GM15510 (cell line): ENCODE measurements around the gene CCDC141.

Experiments used
- POLR2A ChIP-seq: IDR thresholded peaks from 3 replicates; pipeline ENCODE4 v1.6.1; 2011; ENCODE audit warnings: borderline replicate concordance; ENCODE audit not compliant: insufficient read length; ENCODE audit errors: extremely low read depth

Gene CCDC141

GRCh38 chr2:178807227-178808008, 242.5 kb downstream of the CCDC141 start, which contains the start of gene TTN:
Gene TTN (minus strand): TSS chr2:178807423. CDS start chr2:178804642, 2,781 bp downstream.
- no peak for TF ChIP-seq POLR2A

GRCh38 chr2:178806543-178806942, 243.4 kb downstream of the CCDC141 start:
- TF ChIP-seq POLR2A: no peak

GRCh38 chr2:178805457-178805856, 244.5 kb downstream of the CCDC141 start:
- TF ChIP-seq POLR2A: no peak

GRCh38 chr2:178804791-178805190, 245.1 kb downstream of the CCDC141 start:
- TF ChIP-seq POLR2A: no peak

- no peak for TF ChIP-seq POLR2A
Measured at GRCh38 chr2:178800510-178800909, 249.4 kb downstream of the CCDC141 start.

- no peak for TF ChIP-seq POLR2A
Measured at GRCh38 chr2:178799305-178799704, 250.6 kb downstream of the CCDC141 start.

- no peak for TF ChIP-seq POLR2A
Measured at GRCh38 chr2:178796079-178796677, 253.8 kb downstream of the CCDC141 start.

- TF ChIP-seq POLR2A: no peak
Measured at GRCh38 chr2:178787934-178788333, 262.0 kb downstream of the CCDC141 start.

GRCh38 chr2:178787155-178787554, 262.8 kb downstream of the CCDC141 start:
- TF ChIP-seq POLR2A: no peak

GRCh38 chr2:178783889-178784288, 266.0 kb downstream of the CCDC141 start:
- no peak for TF ChIP-seq POLR2A

- no peak for TF ChIP-seq POLR2A
Measured at GRCh38 chr2:178782236-178782635, 267.7 kb downstream of the CCDC141 start.
